NT2/D1 (cell line): Measurements from ENCODE around the gene CD55.

Source experiments
- DNase-seq: peaks from one replicate; pipeline ENCODE4 v3.0.0-alpha.2; 2011; ENCODE audit warnings: low read depth, low spot score
- H3K27me3 ChIP-seq: 2 replicates; pipeline ENCODE4 v1.6.0; 2011; ENCODE audit warnings: mild to moderate bottlenecking; ENCODE audit not compliant: insufficient read length, insufficient read depth
- H3K36me3 ChIP-seq: 2 replicates; pipeline ENCODE4 v1.6.1; 2011; ENCODE audit warnings: mild to moderate bottlenecking, low read length, mixed read lengths; ENCODE audit not compliant: insufficient read depth, insufficient read length
- H3K4me1 ChIP-seq: 2 replicates; pipeline ENCODE4 v1.5.1; 2011; ENCODE audit not compliant: insufficient read depth, insufficient read length
- H3K4me3 ChIP-seq: 2 replicates; pipeline ENCODE4 v1.5.1; 2011; ENCODE audit warnings: low read depth; ENCODE audit not compliant: insufficient read length
- H3K9ac ChIP-seq: 2 replicates; pipeline ENCODE4 v1.6.0; 2011; ENCODE audit warnings: low read depth; ENCODE audit not compliant: insufficient read length
- H3K9me3 ChIP-seq: 2 replicates; pipeline ENCODE4 v1.5.1; 2011; ENCODE audit warnings: mild to moderate bottlenecking, low read length; ENCODE audit not compliant: insufficient read depth
- SUZ12 ChIP-seq: IDR thresholded peaks from 2 replicates; pipeline ENCODE4 v1.6.1; 2011; ENCODE audit not compliant: insufficient read length, insufficient read depth; ENCODE audit errors: extremely low read depth
- YY1 ChIP-seq: IDR thresholded peaks from 2 replicates; pipeline ENCODE4 v1.6.1; 2011; ENCODE audit not compliant: insufficient read length, insufficient read depth
- ZNF274 ChIP-seq: IDR thresholded peaks from 2 replicates; pipeline ENCODE4 v1.6.1; 2011; ENCODE audit warnings: mild to moderate bottlenecking, low read depth, low read length

The CD55 gene

GRCh38 chr1:207282496-207283380, 38.7 kb upstream of the CD55 start:
- Histone ChIP-seq H3K4me3 (no peak overlapping the region), H3K9ac (no peak overlapping the region), H3K27me3 (no peaks in the 10 kb centered on the region), H3K4me1 (no peaks in the 10 kb centered on the region), H3K36me3 (no peaks in the 10 kb centered on the region), H3K9me3 (no peaks in the 10 kb centered on the region)
- no peak for DNase-seq
- TF ChIP-seq SUZ12 (no peak), ZNF274 (no peak), YY1 (no peak)

GRCh38 chr1:207283421-207283820, 38.1 kb upstream of the CD55 start:
- H3K4me1 ChIP-seq = no peaks in the 10 kb centered on the region
- no peaks in the 10 kb centered on the region for H3K36me3 ChIP-seq
- H3K4me3 ChIP-seq = no peak overlapping the region
- TF ChIP-seq ZNF274 = no peak
- TF ChIP-seq SUZ12 = no peak
- TF ChIP-seq YY1 = no peak
- H3K27me3 ChIP-seq = no peaks in the 10 kb centered on the region
- H3K9ac ChIP-seq = no peak overlapping the region
- no peak for DNase-seq
- H3K9me3 ChIP-seq = no peaks in the 10 kb centered on the region

- no peaks in the 10 kb centered on the region for H3K27me3 ChIP-seq
- no peak for DNase-seq
- no peaks in the 10 kb centered on the region for H3K9me3 ChIP-seq
- no peak for TF ChIP-seq YY1
- TF ChIP-seq ZNF274 = no peak
- no peak for TF ChIP-seq SUZ12
- no peak overlapping the region for H3K4me3 ChIP-seq
- no peak overlapping the region for H3K9ac ChIP-seq
- no peaks in the 10 kb centered on the region for H3K36me3 ChIP-seq
- no peaks in the 10 kb centered on the region for H3K4me1 ChIP-seq
Observed at GRCh38 chr1:207284209-207284897, 37.1 kb upstream of the CD55 start.

GRCh38 chr1:207286786-207287468, 34.6 kb upstream of the CD55 start:
- Histone ChIP-seq H3K4me3 (no peak overlapping the region), H3K36me3 (no peaks in the 10 kb centered on the region), H3K27me3 (no peaks in the 10 kb centered on the region), H3K9ac (no peak overlapping the region), H3K9me3 (peaks cover 18% of the 10 kb centered on the region; the same call in 1 of the 2 replicates), H3K4me1 (no peaks in the 10 kb centered on the region)
- TF ChIP-seq SUZ12 (no peak), YY1 (no peak), ZNF274 (no peak)
- DNase-seq = no peak

- no peaks in the 10 kb centered on the region for H3K4me1 ChIP-seq
- no peak overlapping the region for H3K4me3 ChIP-seq
- no peak overlapping the region for H3K9ac ChIP-seq
- DNase-seq = no peak
- TF ChIP-seq SUZ12 = no peak
- no peak for TF ChIP-seq YY1
- TF ChIP-seq ZNF274 = no peak
- H3K9me3 ChIP-seq = peaks cover 28% of the 10 kb centered on the region; the same call in 1 of the 2 replicates
- no peaks in the 10 kb centered on the region for H3K36me3 ChIP-seq
- no peaks in the 10 kb centered on the region for H3K27me3 ChIP-seq
Observed at GRCh38 chr1:207288315-207288714, 33.2 kb upstream of the CD55 start.

GRCh38 chr1:207289756-207290155, 31.7 kb upstream of the CD55 start:
- Histone ChIP-seq H3K36me3 (no peaks in the 10 kb centered on the region), H3K9me3 (peaks cover 34% of the 10 kb centered on the region; the same call in 1 of the 2 replicates), H3K27me3 (no peaks in the 10 kb centered on the region), H3K4me3 (no peak overlapping the region), H3K9ac (no peak overlapping the region), H3K4me1 (no peaks in the 10 kb centered on the region)
- TF ChIP-seq ZNF274 (no peak), SUZ12 (no peak), YY1 (no peak)
- no peak for DNase-seq
